ENCODE measurements around the gene KIF26B.

DNA sequence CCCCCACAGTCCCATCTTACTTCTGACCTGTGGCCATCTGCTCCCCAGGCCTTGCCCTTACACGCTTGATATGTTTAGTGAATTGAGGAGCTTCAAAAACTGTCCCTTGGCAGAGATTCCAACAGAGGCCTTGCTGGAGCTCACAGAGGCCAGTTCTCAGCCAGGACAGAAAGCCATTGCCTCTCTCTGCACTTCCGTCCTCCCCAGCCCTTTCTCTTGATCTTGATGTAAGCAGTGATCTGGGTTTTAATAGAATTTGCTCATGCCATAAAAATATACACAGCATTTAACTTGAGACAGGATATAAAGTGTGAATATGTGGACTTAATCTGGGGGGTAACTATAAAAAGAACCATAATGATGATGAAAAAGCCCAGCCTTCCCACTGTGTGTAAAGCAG lies 453.5 kb downstream of the KIF26B start:
- TF ChIP-seq, protein P1, sequence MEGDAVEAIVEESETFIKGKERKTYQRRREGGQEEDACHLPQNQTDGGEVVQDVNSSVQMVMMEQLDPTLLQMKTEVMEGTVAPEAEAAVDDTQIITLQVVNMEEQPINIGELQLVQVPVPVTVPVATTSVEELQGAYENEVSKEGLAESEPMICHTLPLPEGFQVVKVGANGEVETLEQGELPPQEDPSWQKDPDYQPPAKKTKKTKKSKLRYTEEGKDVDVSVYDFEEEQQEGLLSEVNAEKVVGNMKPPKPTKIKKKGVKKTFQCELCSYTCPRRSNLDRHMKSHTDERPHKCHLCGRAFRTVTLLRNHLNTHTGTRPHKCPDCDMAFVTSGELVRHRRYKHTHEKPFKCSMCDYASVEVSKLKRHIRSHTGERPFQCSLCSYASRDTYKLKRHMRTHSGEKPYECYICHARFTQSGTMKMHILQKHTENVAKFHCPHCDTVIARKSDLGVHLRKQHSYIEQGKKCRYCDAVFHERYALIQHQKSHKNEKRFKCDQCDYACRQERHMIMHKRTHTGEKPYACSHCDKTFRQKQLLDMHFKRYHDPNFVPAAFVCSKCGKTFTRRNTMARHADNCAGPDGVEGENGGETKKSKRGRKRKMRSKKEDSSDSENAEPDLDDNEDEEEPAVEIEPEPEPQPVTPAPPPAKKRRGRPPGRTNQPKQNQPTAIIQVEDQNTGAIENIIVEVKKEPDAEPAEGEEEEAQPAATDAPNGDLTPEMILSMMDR (IDR thresholded peaks at IDR 0.05) = no peak
- TF ChIP-seq EP300 (IDR thresholded peaks at IDR 0.05) = no peak
- no peak for TF ChIP-seq POLR2A (IDR thresholded peaks at IDR 0.05)

All from tibial nerve (tissue), 4 donors.